SK-N-SH (cell line): Measurements from ENCODE around the gene KIF1A. TPM values are rescaled to one million over a fixed set of nuclear protein-coding genes. Genes with fewer than 3 reads are reported as not detected.
"Not testable (repeated sequence)": the region's sequence is repeated elsewhere in the genome, so short reads cannot be mapped to it uniquely, and the experiment has no call there.

Source experiments
- CTCF ChIA-PET: fragments of 300-600, 350-600 bp; formaldehyde crosslinking; extraction: SDS; loops from one replicate; lab custom pipeline; 2021; lab: Yijun Ruan, JAX
- POLR2A ChIA-PET: fragments of 350-600 bp; sonication (Branson Sonifier 250); formaldehyde crosslinking; extraction: SDS; loops from one replicate; lab custom pipeline; 2020; ENCODE audit warnings: antibody characterized with exemption, inconsistent platforms; lab: Yijun Ruan, JAX
- DNase-seq: peaks from one replicate; pipeline ENCODE4 v3.0.0; 2012
- H2AFZ ChIP-seq: fragments of 200-600 bp; sonication (generic); 2 replicates; pipeline ENCODE4 v1.8.1; 2016; ENCODE audit warnings: antibody characterized with exemption, mild to moderate bottlenecking, low read depth
- H3F3A ChIP-seq: fragments of 200-600 bp; sonication (generic); replicated peaks from 2 replicates; pipeline ENCODE3; 2016; ENCODE audit warnings: antibody characterized with exemption, mild to moderate bottlenecking; ENCODE audit not compliant: insufficient read depth
- H3K27ac ChIP-seq, 2 experiments: fragments of 200-500 bp in 1 of 2; fragments of 200-600 bp in 1 of 2; sonication (Bioruptor generic) in 1 of 2; sonication (generic), shearing (Covaris generic) in 1 of 2; 2 replicates each; pipeline versions ENCODE4 v1.5.1 to v1.6.1; 2014 to 2016; ENCODE audit warnings: low read depth in 2 of 2, inconsistent platforms in 1 of 2, low read length in 1 of 2, mild to moderate bottlenecking in 1 of 2, mixed read lengths in 1 of 2
- H3K27me3 ChIP-seq: fragments of 200-600 bp; sonication (generic), shearing (Covaris generic); 2 replicates; pipeline ENCODE4 v1.6.1; 2016; ENCODE audit warnings: mixed run types; ENCODE audit not compliant: insufficient read depth
- H3K36me3 ChIP-seq, 2 experiments: fragments of 200-500 bp in 1 of 2; fragments of 200-600 bp in 1 of 2; sonication (Bioruptor generic) in 1 of 2; sonication (generic) in 1 of 2; replicated peaks in 1 of 2; 2 replicates each; pipeline versions ENCODE3 to v1.5.1; 2014 to 2016; ENCODE audit warnings: low read length in 1 of 2, mild to moderate bottlenecking in 1 of 2; ENCODE audit not compliant: insufficient read depth in 2 of 2, control insufficient read depth in 1 of 2
- H3K4me1 ChIP-seq, 2 experiments: fragments of 200-500 bp in 1 of 2; fragments of 200-600 bp in 1 of 2; sonication (Bioruptor generic) in 1 of 2; sonication (generic), shearing (Covaris generic) in 1 of 2; 2 replicates each; pipeline versions ENCODE4 v1.5.1 to v1.6.1; 2014 to 2016; ENCODE audit warnings: low read depth in 1 of 2, low read length in 1 of 2, mixed run types in 1 of 2; ENCODE audit not compliant: insufficient read depth in 2 of 2, control insufficient read depth in 1 of 2
- H3K4me2 ChIP-seq: fragments of 200-600 bp; sonication (generic), shearing (Covaris generic); 2 replicates; pipeline ENCODE4 v1.6.1; 2017; ENCODE audit warnings: mixed run types
- H3K4me3 ChIP-seq, 2 experiments: fragments of 200-500 bp in 1 of 2; fragments of 200-600 bp in 1 of 2; sonication (Bioruptor generic) in 1 of 2; sonication (generic), shearing (Covaris generic) in 1 of 2; 2 replicates each; pipeline versions ENCODE4 v1.5.1 to v1.8.1; 2014 to 2016; ENCODE audit warnings: low read depth in 2 of 2, inconsistent platforms in 1 of 2, low read length in 1 of 2, mild to moderate bottlenecking in 1 of 2, mixed read lengths in 1 of 2, moderate library complexity in 1 of 2
- H3K79me2 ChIP-seq: fragments of 200-600 bp; sonication (generic); 2 replicates; pipeline ENCODE4 v1.8.1; 2017; ENCODE audit warnings: mild to moderate bottlenecking; ENCODE audit not compliant: insufficient read depth
- H3K9ac ChIP-seq: fragments of 200-600 bp; sonication (generic); 2 replicates; pipeline ENCODE4 v1.6.1; 2017; ENCODE audit warnings: mixed run types
- H3K9me2 ChIP-seq: fragments of 200-600 bp; sonication (generic); 2 replicates; pipeline ENCODE4 v1.6.1; 2017; ENCODE audit warnings: mixed run types
- H3K9me3 ChIP-seq: fragments of 200-600 bp; sonication (generic); 2 replicates; pipeline ENCODE4 v1.6.1; 2017; ENCODE audit warnings: mixed run types, mild to moderate bottlenecking, moderate library complexity
- H4K20me1 ChIP-seq: fragments of 200-600 bp; sonication (generic); 2 replicates; pipeline ENCODE4 v1.6.1; 2017; ENCODE audit warnings: mild to moderate bottlenecking, mixed run types; ENCODE audit not compliant: insufficient read depth
- ELF1 ChIP-seq: IDR thresholded peaks from 2 replicates; pipeline ENCODE4 v1.4.0; 2012
- FOSL2 ChIP-seq: IDR thresholded peaks from 2 replicates; pipeline ENCODE4 v1.4.0; 2012; ENCODE audit warnings: low read depth, mild to moderate bottlenecking, moderate library complexity, borderline replicate concordance
- FOXM1 ChIP-seq: IDR thresholded peaks from 2 replicates; pipeline ENCODE4 v1.4.0; 2012; ENCODE audit warnings: low read depth, mild to moderate bottlenecking
- JUND ChIP-seq: IDR thresholded peaks from 2 replicates; pipeline ENCODE4 v1.4.0; 2012
- NFIC ChIP-seq: IDR thresholded peaks from 2 replicates; pipeline ENCODE4 v1.4.0; 2012; ENCODE audit warnings: borderline replicate concordance
- RCOR1 ChIP-seq: fragments of 150-350 bp; IDR thresholded peaks from 2 replicates; pipeline ENCODE4 v1.6.1; 2017; ENCODE audit warnings: antibody characterized with exemption, low read length
- RFX5 ChIP-seq: IDR thresholded peaks from 2 replicates; pipeline ENCODE4 v1.6.1; 2012; ENCODE audit warnings: mild to moderate bottlenecking, improper control_type of control experiment, low read length
- SMC3 ChIP-seq: IDR thresholded peaks from 2 replicates; pipeline ENCODE4 v1.6.1; 2012; ENCODE audit warnings: low read depth, low read length, improper control_type of control experiment
- TEAD4 ChIP-seq: IDR thresholded peaks from 2 replicates; pipeline ENCODE4 v1.4.0; 2012; ENCODE audit warnings: mild to moderate bottlenecking, borderline replicate concordance; ENCODE audit not compliant: insufficient read depth
- WGBS: methylation state at CpG from one replicate; pipeline ENCODE4 v1.1.6; 2017; ENCODE audit warnings: low lambda C conversion rate; 5-methylcytosine and 5-hydroxymethylcytosine counted together
- polyA plus RNA-seq, 3 experiments: library from polyadenylated mRNA; depleted of rRNA; stranded (reverse); fragments of >200 nt; gene quantifications; 2 replicates each; pipeline ENCODE4 v1.2.3, GENCODE V29; 2012
- TF ChIP-seq, protein P1 (sequence below): fragments of 200-600 bp; sonication (generic); IDR thresholded peaks from 2 replicates; pipeline ENCODE4 v1.6.1; 2017; ENCODE audit warnings: antibody characterized with exemption, mild to moderate bottlenecking, moderate library complexity
- TF ChIP-seq, protein P2 (sequence below): fragments of 150-350 bp; IDR thresholded peaks from 2 replicates; pipeline ENCODE4 v1.6.1; 2016; ENCODE audit warnings: mild to moderate bottlenecking, low read depth, low read length
- TF ChIP-seq, protein P3 (sequence below): IDR thresholded peaks from 2 replicates; pipeline ENCODE4 v1.4.0; 2012; ENCODE audit warnings: low read depth, borderline replicate concordance
- TF ChIP-seq, protein P4 (sequence below): IDR thresholded peaks from 2 replicates; pipeline ENCODE4 v1.4.0; 2012; ENCODE audit warnings: low read depth

KIF1A gene
- polyA plus RNA-seq, 1 of the 3 experiments (the other 2 are of a cell fraction), result 0.21 TPM

DNA sequence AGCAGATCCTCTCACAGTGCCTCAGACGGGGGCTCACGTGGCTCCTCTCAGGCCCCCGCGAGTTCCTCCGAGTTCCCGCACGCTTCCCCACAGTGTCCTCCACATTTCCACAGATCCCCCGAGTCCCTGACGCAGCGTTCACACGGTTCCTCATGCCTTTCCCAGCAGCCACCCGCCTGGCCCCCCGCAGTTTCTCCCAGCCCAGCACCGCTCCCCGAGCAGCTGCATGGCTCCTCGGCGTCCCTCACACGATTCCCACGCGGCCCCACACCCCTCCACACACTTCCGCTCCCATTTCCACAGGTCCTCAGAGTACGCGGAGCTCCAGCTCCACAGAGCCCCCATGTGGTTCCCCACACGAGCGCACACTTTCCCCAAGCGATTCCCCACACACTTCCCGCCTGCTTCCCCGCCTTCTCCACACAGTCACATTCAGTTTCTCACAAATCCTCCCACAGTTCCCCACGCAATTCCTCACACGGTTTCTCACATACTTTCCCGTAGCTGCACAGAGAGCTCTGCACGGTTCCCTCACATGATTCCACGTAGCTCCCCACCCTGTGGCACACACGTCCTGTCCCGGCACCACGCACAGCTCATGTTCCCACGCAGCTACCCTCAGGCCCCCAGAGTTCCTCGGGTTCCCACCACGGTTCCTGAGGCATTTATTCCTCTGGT is 39.9 kb downstream of the KIF1A start:
- CTCF ChIA-PET, result interaction anchor here (0.9 kb wide), 1 partner anchor 60 kb away, joined by 6 read pairs; no protein-coding TSS in a partner anchor
- no peak overlapping the region for H3K4me2 ChIP-seq
- no peaks in the 10 kb centered on the region for H3K9me2 ChIP-seq
- H3K9me3 ChIP-seq, result no peaks in the 10 kb centered on the region
- DNase-seq, result no peak
- no peak overlapping the region for H2AFZ ChIP-seq
- no peaks in the 10 kb centered on the region for H3K36me3 ChIP-seq
- no peaks in the 10 kb centered on the region for H3F3A ChIP-seq
- H4K20me1 ChIP-seq, result no peaks in the 10 kb centered on the region
- WGBS, result 87% methylated on average over 39 of the region's 39 CpGs
- H3K4me1 ChIP-seq, result no peaks in the 10 kb centered on the region
- no peak overlapping the region for H3K4me3 ChIP-seq
- TF ChIP-seq TEAD4 (no peak), ELF1 (no peak), RCOR1 (no peak), SMC3 (no peak)
- TF ChIP-seq, protein P1, sequence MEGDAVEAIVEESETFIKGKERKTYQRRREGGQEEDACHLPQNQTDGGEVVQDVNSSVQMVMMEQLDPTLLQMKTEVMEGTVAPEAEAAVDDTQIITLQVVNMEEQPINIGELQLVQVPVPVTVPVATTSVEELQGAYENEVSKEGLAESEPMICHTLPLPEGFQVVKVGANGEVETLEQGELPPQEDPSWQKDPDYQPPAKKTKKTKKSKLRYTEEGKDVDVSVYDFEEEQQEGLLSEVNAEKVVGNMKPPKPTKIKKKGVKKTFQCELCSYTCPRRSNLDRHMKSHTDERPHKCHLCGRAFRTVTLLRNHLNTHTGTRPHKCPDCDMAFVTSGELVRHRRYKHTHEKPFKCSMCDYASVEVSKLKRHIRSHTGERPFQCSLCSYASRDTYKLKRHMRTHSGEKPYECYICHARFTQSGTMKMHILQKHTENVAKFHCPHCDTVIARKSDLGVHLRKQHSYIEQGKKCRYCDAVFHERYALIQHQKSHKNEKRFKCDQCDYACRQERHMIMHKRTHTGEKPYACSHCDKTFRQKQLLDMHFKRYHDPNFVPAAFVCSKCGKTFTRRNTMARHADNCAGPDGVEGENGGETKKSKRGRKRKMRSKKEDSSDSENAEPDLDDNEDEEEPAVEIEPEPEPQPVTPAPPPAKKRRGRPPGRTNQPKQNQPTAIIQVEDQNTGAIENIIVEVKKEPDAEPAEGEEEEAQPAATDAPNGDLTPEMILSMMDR, result no peak
- no peak overlapping the region for H3K27ac ChIP-seq
- POLR2A ChIA-PET, result no interaction called here
- no peaks in the 10 kb centered on the region for H3K27me3 ChIP-seq
- H3K79me2 ChIP-seq, result no peaks in the 10 kb centered on the region
- H3K9ac ChIP-seq, result no peak overlapping the region

DNA sequence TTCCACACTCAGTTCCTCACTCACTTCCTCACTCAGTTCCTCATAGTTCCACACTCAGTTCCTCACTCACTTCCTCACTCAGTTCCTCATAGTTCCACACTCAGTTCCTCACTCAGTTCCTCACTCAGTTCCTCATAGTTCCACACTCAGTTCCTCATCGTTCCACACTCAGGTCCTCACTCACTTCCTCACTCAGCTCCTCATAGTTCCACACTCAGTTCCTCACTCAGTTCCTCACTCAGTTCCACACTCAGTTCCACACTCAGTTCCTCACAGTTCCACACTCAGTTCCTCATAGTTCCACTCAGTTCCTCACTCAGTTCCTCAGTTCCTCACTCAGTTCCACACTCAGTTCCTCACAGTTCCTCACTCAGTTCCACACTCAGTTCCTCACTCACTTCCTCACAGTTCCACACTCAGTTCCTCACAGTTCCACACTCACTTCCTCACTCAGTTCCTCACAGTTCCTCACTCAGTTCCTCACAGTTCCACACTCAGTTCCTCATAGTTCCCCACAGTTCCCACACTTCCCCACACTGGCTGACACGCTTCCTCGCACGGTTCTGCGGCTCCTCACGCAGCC is 40.7 kb downstream of the KIF1A start:
- WGBS, result 70% methylated on average over 6 of the region's 6 CpGs
- H3F3A ChIP-seq, CTCF ChIA-PET, H3K9me2 ChIP-seq, H3K79me2 ChIP-seq, H3K27ac ChIP-seq, H3K9ac ChIP-seq, H3K9me3 ChIP-seq, DNase-seq, H3K4me2 ChIP-seq, H3K36me3 ChIP-seq, POLR2A ChIA-PET, H4K20me1 ChIP-seq, H3K27me3 ChIP-seq, H3K4me1 ChIP-seq, H2AFZ ChIP-seq, H3K4me3 ChIP-seq: not testable (repeated sequence)

DNA sequence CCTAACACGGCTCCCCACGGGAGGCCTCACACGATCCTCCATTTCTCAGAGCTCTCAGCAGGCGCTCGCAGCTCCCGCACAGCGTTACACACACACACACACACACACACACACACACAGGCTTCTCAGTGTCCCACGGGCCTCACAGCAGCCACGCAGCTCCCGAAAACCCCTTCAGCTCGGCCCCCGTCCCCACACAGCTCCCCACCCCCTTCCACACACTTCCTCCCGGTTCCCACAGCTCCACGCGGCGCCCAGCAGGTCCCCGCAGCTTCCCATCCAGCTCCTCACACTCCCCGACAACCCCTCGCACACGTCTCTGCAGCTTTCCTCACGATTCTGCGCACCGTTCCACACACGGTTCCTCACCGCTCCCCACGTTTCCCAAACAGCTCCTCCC is 41.6 kb downstream of the KIF1A start:
- no peak overlapping the region for H3K4me3 ChIP-seq
- no peaks in the 10 kb centered on the region for H3K27me3 ChIP-seq
- H4K20me1 ChIP-seq, result no peaks in the 10 kb centered on the region
- H3K27ac ChIP-seq, result no peak overlapping the region
- DNase-seq, result no peak
- no peak overlapping the region for H2AFZ ChIP-seq
- no peaks in the 10 kb centered on the region for H3K9me2 ChIP-seq
- H3K4me2 ChIP-seq, result no peak overlapping the region
- WGBS, result 79% methylated on average over 26 of the region's 26 CpGs
- no peaks in the 10 kb centered on the region for H3K79me2 ChIP-seq
- no peaks in the 10 kb centered on the region for H3K4me1 ChIP-seq
- H3K9me3 ChIP-seq, result no peaks in the 10 kb centered on the region
- TF ChIP-seq, protein P2, sequence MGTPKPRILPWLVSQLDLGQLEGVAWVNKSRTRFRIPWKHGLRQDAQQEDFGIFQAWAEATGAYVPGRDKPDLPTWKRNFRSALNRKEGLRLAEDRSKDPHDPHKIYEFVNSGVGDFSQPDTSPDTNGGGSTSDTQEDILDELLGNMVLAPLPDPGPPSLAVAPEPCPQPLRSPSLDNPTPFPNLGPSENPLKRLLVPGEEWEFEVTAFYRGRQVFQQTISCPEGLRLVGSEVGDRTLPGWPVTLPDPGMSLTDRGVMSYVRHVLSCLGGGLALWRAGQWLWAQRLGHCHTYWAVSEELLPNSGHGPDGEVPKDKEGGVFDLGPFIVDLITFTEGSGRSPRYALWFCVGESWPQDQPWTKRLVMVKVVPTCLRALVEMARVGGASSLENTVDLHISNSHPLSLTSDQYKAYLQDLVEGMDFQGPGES, result no peak
- TF ChIP-seq, protein P3, sequence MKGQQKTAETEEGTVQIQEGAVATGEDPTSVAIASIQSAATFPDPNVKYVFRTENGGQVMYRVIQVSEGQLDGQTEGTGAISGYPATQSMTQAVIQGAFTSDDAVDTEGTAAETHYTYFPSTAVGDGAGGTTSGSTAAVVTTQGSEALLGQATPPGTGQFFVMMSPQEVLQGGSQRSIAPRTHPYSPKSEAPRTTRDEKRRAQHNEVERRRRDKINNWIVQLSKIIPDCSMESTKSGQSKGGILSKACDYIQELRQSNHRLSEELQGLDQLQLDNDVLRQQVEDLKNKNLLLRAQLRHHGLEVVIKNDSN, result no peak
- TF ChIP-seq JUND (no peak), SMC3 (no peak), FOXM1 (no peak), RFX5 (no peak), NFIC (no peak), FOSL2 (no peak)
- TF ChIP-seq, protein P4, sequence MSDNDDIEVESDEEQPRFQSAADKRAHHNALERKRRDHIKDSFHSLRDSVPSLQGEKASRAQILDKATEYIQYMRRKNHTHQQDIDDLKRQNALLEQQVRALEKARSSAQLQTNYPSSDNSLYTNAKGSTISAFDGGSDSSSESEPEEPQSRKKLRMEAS, result no peak
- H3K9ac ChIP-seq, result no peak overlapping the region
- CTCF ChIA-PET, result interaction anchor here (1.3 kb wide), 1 partner anchor 10 kb away, joined by 3 read pairs; no protein-coding TSS in a partner anchor
- H3K36me3 ChIP-seq, result no peaks in the 10 kb centered on the region
- POLR2A ChIA-PET, result no interaction called here
- H3F3A ChIP-seq, result no peaks in the 10 kb centered on the region
